ENCODE data around the gene RASA4B. TPM values are rescaled to one million over a fixed set of nuclear protein-coding genes. Genes with fewer than 3 reads are reported as not detected.

RASA4B gene
- total and polyA plus RNA-seq, 9 of the 15 experiments (the other 6 are each of a cell fraction or from before 2014, with no cell fraction given) = 0.01 to 2.9 (median 1.5) TPM; not detected in 1

- H4K20me1 ChIP-seq (replicated peaks; ENCODE audit: control insufficient read depth, insufficient read depth, low read length) = no peaks in the 10 kb centered on the region
- 0 out of 4 replicates have a peak overlapping the region, but pooled peaks of 1 of the 2 experiments have one; percentile 8 for H3K9ac ChIP-seq (ENCODE audit: insufficient read depth in 1 of 2, low read depth in 2 of 2, low read length in 2 of 2)
- no TSS peak for BruUV-seq (replicated peaks)
- no peak overlapping the region for H2AFZ ChIP-seq (ENCODE audit: low read depth, low read length)
- no peaks in the 10 kb centered on the region for H3K9me3 ChIP-seq (replicated peaks; ENCODE audit: control insufficient read depth, insufficient read depth, low read depth, low read length)
- in situ Hi-C loops (cut with MboI) = loop anchor here (25.0 kb wide), 2 partner anchors 102 to 202 kb away; partner anchors contain the start of genes POLR2J2, POLR2J3, SPDYE2 and SPDYE2B
- peaks cover 43% of the 10 kb centered on the region; the same call in 2 of the 3 replicates for H3K36me3 ChIP-seq (ENCODE audit: control insufficient read depth, insufficient read depth, low read length)
- peaks cover 3% of the 10 kb centered on the region for H3K9me1 ChIP-seq (ENCODE audit: control insufficient read depth, insufficient read depth, low read length)
- POLR2A ChIA-PET = interaction anchor here (0.7 to 0.8 kb wide), 2 partner anchors 9 to 21 kb away, joined by 3 to 4 read pairs; no protein-coding TSS in a partner anchor
- CTCF ChIA-PET (ENCODE audit: low intra/inter-chr PET ratio) = no interaction called here
- peak; percentile 58 for FAIRE-seq
- H3K79me2 ChIP-seq (ENCODE audit: control insufficient read depth, insufficient read depth, low read length) = peaks cover 39% of the 10 kb centered on the region
- H3K4me1 ChIP-seq (replicated peaks in 1 of 2; ENCODE audit: control insufficient read depth in 2 of 2, insufficient read depth in 2 of 2, low read length in 2 of 2) = peaks cover 4 to 42% of the 10 kb centered on the region in 2 experiments; a peak in 3 of 5 replicates
- H3K4me2 ChIP-seq (ENCODE audit: insufficient read depth, low read length) = no peak overlapping the region
- TF ChIP-seq ARID3B (CRISPR knock-in tag; IDR thresholded peaks at IDR 0.05; ENCODE audit: borderline replicate concordance) (no peak), ERF (CRISPR knock-in tag; IDR thresholded peaks at IDR 0.05) (no peak)
- intact Hi-C loops (cut with micrococcal nuclease) = no loop called here
- H3K4me3 ChIP-seq = no peak overlapping the region
- WGBS (ENCODE audit: insufficient coverage, low coverage, missing lambda C conversion rate) = 76% methylated on average over 8 of the region's 8 CpGs
- H3K27me3 ChIP-seq (ENCODE audit: control insufficient read depth in 2 of 2, insufficient read depth in 2 of 2, low read length in 2 of 2) = no peaks in the 10 kb centered on the region
- ATAC-seq = no peak
- H3K27ac ChIP-seq (ENCODE audit: extremely low read depth, low read depth, low read length) = no peak overlapping the region
- DNase-seq (ENCODE audit: extremely low read depth in 1 of 4, low spot score in 3 of 4) = no peak
Observed at GRCh38 chr7:102460467-102460866, 57.1 kb downstream of the RASA4B start.
